ENCODE data around the gene TCTN2.

The TCTN2 gene

GRCh38 chr12:123670882-123671728 is at the start of gene TCTN2:
TCTN2 (plus strand) TSS chr12:123671113; CDS start chr12:123671241, 128 bp downstream.
- DNase-seq = peak; percentile 95 to 97 (median 97)

- DNase-seq = no peak
These were observed 49.0 kb upstream of the TCTN2 start for GRCh38 chr12:123621619-123622530.

DNA sequence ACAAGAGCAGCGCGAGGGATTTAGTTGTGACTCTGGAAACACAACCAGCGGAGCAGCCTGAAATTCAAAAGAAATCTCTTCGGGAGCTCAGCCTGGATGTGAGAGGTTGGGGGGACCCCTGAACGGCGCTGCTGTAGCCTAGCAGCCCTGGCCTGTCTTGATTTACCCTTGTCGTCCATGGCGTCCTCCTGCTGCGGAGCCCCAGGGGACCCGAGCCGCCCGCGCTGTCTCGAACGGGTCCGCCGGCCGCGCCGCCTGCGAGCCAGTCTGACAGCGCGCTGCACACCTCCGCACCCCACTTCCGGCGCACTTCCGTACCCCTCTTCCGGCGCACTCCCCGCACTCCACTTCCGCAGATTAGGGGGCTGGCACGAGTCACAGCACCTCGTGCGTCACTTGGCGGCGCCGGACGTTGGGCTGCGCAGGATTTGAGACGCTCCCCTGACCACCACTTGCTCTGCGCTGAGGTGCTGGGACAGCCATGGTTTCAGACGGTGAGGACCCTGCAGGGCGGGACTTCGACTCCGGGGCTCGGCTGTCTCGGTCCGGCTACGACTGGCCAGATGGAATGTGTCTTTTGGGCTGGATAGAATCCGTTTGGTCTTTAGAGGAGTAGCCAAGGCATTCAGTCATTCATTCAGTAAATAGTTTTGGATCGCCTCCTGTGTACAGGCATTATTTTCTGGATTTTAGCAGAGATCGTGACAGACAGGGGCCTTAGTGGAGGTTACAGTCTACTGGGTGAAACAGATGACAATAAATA is 37.4 kb upstream of the TCTN2 start, which contains the start of the genes EIF2B1 and GTF2H3:
Gene EIF2B1, minus strand, starts transcription at position 308 of the 763 bp plus-strand sequence. Its CDS starts 129 bp downstream, at position 179.
Gene GTF2H3, plus strand, starts transcription at position 451 of the 763 bp plus-strand sequence. Its CDS starts 31 bp downstream, at position 482.
- peak; percentile 97 to 98 (median 98) for DNase-seq

GRCh38 chr12:123634142-123634561 is 36.8 kb upstream of the TCTN2 start:
- DNase-seq = no peak

GRCh38 chr12:123643911-123644310 is 27.0 kb upstream of the TCTN2 start:
- no peak for DNase-seq

DNA sequence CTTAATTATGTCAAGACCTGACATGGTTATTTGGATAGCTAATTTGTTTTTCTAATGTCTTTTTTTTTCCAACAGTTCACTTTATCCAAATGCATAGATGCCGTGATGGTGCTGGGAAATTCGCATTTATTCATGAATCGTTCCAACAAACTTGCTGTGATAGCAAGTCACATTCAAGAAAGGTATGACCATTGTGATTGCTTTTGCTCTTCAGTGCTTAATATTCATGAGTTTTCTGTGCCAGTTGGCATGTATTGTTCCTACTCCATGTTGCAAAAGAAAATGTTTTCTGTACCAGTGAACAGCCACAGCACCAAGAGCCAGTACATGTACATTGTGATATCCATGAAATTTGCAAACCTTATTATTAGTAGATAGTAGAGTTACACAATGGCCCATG is 25.5 kb upstream of the TCTN2 start:
- DNase-seq = no peak

DNA sequence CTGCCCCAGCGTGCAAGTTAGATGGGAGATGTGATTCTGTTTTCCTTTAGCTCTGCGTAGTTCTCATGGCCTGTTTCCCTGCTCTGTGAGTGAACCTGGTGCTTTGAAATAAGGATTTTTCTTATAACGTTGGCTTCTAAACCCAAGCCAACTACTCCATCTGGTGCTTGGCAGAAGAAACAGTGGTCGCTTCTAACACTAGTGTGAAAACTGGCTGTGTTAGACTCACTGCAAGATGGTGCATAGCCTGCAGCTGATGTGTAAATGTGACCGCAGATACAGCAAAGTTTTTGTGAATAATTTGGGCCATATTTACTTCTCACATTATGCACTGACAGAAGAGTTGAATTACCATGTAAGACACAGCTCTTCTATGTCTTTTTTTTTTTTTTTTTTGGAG is 25.0 kb upstream of the TCTN2 start:
- no peak for DNase-seq

DNA sequence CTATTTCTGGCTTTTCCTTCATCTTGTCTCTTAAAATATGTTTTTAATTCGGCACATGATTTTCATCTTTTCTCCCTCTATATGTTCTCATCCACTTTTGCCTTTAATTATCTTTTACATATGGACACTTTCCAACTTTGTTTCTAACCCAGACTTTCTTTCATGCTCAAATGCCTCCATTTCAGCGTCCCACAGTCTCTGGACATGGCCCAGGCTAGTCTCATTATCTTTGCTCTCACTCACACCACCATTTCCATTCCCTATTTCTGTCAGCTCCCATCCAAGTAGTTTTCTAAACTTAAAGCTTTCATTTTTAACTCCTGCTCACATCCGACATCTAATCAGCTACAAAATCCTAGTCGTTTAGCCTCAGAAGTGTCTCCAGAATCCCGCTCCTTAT is 22.5 kb upstream of the TCTN2 start:
- DNase-seq = no peak

DNA sequence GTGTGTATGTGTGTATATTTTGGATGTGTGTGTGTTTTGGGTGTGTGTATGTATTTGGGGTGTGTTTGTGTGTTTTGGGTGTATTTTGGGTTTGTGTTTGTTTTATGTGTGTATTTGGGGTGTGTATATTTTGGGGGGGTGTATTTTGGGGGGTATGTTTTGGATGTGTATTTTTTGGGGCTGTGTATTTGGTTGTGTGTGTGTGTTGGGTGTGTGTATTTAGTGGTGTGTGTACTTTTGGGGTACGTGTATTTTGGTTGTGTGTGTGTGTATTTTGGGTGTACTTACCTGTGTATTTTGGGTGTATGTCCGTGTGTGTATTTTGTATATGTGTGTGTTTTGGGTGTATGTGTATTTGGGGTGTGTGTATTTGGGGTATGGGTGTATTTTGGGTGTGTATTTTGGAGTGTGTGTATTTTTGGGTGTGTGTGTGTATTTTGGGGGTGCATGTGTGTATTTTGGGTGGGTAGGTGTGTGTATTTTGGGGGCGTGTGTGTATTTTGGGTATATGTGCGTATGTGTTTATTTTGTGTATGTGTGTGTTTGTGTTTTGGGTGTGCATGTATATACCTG is 16.7 kb upstream of the TCTN2 start:
- no peak for DNase-seq

DNA sequence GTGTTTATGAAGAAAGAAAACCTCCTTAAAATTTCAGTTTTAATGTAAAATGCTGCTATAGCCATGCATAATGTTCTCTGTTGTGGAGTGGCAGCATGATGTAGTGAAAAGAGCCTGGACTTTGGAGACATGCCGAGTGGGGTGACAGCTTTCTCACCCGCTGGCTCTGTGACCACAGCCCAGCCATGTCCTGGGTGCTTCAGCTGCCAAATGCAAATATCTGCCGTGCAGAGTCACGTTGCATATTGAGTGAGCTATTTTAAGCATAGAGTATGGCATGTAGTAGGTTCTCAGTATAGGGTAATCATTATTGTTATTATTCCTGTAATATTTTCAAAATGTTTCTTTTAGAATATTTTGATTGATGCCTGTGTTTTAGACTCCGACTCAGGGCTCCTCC is 15.5 kb upstream of the TCTN2 start:
- DNase-seq = no peak

DNA sequence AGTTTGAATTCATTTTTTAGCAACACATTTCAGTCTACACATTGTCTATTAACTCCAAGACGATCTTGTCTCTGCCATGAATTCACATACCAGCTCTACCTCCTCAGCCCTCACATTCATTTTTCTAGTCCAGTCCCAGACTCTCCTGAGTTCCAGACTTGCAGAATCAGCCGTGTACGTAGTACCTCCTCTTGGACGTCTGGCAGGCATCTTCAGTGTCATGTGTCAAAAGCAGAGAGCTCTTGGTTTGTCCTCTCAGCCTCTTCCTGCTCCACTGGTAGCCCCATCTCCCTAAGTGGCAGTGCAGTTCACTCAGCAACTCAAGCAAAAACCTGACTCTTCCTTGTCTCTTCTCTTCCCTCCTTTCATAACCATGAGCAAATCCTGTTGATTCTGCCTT is 14.5 kb upstream of the TCTN2 start:
- DNase-seq = no peak

DNA sequence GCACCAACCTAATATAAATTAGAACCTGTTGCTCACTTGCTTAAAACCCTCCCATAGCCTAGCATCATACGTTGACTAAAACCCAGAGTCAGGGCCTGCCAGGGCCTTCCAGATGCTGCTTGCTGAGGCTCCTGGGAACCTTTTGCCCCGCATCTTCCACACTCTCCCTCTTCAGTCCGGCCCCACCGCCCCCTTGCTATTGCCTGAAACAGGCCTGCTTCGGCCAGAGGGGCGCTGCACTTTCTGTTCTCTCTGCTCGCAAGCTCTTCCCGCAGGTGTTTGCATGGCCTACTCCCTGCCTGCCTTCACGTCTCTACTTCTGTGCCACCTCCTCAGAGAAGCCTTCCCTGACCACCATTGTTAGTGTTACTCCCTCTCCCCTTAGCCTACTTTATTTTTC is 13.7 kb upstream of the TCTN2 start:
- no peak for DNase-seq

DNA sequence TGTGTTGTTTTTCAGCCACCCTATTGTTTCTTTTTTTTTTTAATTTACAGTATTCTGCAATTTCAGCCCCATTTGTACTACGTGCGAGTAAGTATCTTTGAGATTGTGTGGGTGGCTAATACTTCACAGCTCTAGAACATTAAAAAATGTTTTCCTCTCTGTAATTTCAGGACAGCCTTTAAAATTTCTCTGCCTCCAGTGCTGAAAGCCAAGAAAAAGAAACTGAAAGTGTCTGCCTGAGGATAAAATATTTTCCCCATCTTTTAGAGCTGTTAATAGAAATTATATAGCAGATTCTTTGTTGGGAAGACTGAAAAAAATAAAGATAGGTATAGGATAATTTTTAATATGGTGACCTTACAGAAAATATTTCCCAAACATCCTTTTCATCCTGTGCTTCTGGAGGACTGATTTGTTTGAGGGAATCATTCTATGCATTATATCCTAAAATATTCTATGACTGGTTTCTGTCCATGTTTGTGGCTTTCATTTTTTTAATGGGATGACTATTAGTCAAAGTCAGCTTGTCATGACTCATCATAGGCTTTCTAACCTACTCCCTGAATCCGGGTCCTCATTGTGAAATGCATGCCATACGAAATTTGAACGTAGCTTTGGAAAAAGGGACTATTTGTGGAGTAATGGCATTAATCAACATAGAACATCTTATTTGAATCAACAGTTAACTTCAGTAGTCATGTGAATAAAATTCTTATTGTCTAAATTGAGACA is 10.8 kb upstream of the TCTN2 start:
- DNase-seq = no peak

DNA sequence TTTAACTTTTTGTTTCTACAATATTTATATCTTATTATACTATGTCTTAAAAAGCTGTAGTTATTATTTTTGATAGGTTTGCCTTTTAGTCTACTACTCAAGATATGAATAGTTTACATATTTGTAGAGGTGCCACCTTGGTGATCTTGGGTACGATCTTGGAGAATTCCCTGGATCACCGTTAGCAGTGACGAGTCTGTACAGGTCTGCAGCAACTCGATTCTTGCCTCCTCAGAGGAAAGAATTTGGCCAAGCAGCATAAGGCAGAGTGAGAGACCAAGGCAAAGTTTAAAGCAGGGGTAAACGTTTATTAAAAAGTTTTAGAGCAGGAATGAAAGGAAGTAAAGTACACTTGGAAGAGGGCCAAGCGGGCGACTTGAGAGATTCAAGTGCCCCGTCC is 3.1 kb upstream of the TCTN2 start:
- no peak for DNase-seq

DNA sequence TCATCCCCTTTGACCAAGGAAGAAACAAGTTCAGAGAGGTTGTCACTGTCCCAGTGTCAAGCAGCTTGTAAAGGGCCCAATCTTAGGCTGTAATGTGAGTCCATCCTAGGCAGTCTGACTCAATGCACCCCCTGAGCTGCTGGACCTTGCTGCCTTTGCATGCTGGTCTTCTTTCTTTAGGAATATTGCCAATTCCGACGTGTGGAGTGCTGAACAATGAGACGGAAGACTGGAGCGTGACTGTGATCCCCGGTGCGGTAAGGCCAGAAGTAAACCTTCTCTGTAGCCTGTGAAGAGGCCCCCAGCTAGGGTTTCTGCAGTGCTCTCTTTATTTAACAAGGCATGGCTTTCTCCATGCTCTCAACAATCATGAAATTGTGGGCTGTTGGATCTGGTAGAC is 963 bp downstream of the TCTN2 start:
- DNase-seq = no peak

GRCh38 chr12:123675436-123675835 is 4.5 kb downstream of the TCTN2 start:
- no peak for DNase-seq

DNA sequence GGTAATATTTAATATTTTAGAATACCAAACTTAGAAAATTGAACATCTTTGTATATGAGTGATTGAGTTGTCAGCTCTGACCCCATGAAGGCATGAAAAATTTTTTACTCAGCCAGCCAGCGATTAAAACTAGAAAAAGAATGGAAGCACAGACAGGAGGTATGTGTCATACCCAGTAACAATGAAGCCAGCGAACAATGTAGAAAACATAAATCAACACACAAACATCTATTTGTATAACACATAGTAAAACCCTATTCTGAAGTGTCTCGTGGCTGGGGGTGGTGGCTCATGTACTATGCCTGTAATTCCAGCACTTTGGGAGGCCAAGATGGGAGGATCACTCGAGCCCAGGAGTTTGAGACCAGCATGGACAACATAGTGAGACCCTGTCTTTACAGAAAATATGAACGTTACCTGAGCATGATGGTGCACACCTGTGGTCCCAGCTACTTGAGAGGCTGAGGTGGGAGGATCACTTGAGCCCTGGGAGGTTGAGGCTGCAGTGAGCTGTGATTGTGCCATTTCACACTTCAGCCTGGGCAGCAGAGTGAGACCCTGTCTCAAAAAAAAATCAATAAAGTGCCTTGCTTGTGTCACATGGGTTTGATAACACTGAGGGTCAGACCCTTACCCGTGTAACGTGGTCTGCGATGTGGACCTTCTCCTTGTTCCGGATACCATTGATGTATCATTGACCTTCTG is 5.9 kb downstream of the TCTN2 start:
- no peak for DNase-seq

DNA sequence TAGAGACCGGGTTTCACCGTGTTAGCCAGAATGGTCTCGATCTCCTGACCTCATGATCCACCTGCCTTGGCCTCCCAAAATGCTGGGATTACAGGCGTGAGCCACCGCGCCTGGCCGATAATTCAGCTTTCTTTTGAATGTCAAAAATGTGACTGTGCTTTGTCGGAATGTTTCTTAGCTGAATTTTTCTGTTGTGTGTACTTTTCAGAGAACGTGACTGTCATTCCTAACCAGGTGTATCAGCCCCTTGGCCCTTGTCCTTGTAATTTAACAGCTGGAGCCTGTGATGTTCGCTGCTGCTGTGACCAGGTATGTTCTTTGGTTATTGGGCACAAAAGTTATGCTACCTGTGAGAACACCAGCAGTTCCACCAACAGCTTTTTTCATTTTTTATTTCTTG is 8.1 kb downstream of the TCTN2 start:
- DNase-seq = no peak

DNA sequence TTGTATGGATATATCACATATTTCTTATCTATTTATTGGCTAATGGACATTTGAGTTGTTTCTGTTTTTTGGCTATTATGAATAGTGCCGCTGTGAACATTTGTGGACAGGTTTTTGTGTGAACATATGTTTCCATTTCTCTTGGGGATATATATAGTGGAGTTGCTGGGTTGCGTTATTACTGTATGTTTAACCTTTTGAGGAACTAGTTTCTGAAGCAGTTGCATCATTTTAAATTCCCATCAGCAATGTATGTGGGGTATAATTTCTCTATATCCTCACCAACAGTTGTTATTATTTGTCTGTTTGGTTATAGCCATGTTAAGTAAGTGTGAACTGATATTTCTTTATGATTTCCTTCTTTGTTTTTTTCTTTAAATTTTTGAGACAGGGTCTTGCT is 10.7 kb downstream of the TCTN2 start:
- no peak for DNase-seq

GRCh38 chr12:123683964-123684363 is 13.1 kb downstream of the TCTN2 start:
- DNase-seq = no peak

DNA sequence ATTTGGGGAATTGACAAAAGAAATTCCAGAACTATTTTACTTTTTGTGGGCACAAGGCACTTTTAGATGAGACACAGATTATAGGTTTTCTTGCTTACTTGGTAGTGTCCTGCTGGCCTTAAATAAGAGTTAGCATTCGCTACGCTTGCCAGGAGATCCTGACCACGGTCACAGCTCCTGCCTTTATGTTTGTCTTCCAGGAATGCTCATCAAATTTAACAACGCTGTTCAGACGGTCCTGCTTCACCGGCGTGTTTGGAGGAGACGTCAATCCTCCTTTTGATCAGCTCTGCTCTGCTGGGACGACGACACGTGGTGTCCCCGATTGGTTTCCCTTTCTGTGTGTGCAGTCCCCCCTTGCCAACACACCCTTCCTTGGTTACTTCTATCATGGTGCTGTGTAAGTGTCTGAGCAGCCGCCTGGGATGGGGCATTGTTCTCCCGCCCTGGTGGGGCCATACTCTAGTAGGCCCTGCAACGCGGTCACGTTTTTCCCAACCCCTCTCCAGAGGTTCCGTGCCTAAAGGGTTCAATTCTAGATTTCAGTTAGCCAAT is 15.8 kb downstream of the TCTN2 start:
- no peak for DNase-seq

All from NCI-H1417 (cell line).